Measurements from ENCODE around the gene EPS8.
A peak's percentile ranks its signal among the peaks of the same experiment; 100 is the strongest.
"Not testable (repeated sequence)": the region's sequence is repeated elsewhere in the genome, so short reads cannot be mapped to it uniquely, and the experiment has no call there.

Gene EPS8

DNA sequence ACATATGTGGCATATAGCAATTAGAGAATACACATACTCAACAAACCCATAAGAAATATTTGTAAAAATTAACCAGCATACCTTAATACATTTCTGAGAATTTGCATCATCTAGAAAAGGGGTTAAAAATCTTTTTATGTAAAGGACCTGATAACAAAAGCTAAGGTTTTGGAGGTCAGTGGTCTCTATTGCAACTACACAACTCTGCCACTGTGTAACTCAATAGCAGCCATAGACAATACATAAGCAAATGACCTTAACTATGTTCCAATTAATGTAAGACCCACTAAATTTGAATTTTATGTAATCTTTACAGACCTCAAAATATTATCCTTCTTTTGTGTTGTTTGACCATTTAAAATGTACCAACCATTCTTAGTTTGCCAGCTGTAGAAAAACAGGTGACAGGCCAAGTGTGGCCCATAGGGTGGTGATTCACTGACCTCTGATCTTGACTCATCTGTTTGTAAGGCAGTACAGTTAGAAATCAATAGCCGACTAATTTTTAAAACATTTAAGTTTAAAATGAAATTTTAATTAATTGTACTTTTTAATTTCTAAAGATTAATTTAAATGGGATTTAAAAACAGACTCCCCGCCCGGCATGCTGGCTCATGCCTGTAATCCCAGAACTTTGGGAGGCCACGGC lies 7.4 kb upstream of the EPS8 start:
- DNase-seq = no peak

DNA sequence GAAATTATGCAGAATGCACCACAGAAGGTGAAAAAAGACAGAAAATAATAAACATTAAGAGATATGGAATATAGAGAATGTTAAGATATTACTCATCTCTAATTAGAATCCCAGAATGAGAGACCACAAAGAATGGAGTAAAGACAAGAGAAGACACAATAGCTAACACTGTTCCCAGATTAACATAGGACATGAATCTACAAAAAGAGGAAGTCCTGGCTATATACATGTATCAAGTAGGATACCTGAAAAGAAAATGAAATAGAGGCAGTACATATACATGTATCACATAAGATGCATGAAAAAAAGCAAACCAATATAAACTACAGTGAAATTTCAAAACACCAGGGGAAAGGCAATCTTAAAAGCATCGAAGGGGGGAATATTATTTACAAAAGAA lies 5.6 kb upstream of the EPS8 start:
- DNase-seq = no peak

DNA sequence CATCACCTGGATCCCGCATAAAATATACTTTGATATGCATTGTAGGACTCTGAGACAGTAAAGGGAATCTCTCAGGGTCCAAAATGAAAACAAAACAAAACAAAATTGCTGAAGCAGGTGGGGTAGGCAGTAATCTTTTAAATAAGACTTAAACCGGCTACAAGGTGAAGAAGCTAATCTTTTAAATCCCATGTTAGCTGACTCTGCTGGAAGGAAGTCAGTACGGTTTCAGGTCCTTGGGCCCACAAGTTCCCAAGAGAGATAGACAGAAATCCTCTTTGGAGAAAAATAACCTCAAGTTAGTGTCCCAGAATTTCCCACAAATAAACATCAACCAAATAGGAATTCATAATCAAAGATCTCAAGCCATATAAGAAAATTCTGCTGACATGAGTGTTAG lies 5.0 kb upstream of the EPS8 start:
- DNase-seq = no peak

DNA sequence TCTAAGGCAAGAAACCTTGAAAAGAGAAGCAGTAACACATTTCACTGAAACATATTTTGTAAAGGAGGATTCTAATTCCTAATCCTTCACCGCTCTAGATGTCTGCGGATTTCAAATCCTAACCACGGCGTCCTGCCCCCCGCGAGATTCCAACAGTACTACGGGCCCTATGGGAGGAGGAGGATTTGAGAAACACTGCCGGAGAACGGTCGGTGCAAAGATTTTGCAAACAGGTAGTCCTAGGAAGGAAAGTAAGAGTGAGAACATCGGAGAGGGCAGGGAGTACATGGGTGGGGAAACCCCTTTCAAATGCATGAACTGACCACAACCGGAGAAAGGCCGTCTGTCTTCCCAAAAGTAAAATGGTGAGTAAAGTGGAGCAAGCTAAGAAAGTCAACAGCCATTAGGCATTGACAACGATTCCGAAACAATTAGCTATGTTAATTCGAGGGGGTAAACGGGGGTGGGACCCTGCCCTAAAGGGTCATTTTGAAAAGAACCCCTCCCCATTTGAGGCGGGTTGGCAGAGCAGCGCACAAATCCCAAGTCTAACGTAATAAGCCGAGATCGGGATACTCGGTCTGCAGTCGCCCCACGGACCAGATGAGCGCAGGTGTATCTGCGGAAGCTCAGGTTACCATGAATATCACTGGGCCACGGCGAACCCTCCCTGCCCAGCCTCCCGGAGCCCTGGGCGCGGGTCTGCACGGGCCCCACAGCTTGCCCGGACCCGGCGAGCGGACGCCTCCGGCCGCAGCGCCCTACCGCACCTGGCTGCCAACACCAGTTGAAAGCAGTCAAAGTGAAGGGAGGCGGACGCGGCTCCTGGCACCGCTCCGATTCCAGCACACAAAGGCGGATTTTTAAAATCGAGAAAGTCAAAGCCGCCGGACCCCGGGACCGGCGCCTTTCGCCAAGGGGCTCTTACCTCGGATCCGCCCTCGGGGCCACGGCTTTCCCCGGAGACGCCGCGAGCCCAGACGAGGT lies 662 bp downstream of the EPS8 start:
- DNase-seq = peak; percentile 39 to 47

DNA sequence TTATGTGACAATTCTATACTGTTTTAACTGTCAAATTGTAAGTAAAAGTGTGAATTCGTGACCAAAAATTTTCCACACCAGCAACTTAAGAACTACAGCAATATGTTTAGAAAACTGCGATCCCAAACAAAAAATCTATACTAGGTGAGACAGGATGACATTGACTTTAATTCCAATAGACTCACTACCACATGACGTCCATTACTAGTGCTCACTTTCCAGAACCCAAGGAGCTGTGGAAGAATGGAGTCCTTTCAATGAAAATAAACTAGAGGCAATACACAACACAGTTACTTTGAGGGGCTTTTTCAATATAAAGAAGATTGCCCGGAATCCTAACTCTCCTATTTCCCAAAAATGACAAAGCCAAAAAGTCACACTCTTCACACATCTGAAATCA lies 1.4 kb downstream of the EPS8 start:
- DNase-seq = no peak

DNA sequence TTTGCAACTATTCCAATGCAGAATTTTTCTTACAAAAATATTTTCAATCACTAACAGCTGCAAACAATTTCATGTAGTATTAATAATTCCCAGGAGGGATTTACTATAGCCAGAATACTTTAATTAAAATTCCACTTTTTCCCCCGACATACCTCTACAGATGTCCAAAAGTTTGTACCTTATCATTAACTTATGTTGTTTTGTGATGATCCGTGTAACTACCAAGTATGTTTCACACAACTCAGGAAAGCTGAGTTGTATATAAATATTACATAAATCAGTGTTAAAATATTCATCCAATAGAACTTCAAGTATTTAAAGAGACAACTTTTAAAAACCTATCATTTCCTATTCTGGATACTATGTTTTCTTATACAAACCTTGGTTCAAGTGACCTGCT lies 2.4 kb downstream of the EPS8 start:
- DNase-seq = no peak

DNA sequence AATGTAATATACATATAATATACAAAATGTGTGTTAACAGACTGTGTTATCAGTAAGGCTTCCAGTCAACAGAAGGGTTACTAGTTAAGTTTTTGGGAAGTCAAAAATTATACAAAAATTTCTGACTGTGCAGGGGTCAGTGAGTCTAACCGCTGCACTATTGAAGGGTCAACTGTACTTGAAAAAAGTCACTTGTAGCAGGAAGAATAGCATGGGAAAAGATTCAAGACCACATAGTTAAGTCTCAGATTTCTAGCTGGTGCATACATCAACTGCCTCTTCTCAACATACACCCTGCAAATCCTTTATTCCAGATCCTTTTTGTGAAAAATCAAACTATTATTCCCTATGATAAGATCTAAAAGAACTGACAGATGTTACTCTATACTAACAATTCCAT lies 5.9 kb downstream of the EPS8 start:
- no peak for DNase-seq

DNA sequence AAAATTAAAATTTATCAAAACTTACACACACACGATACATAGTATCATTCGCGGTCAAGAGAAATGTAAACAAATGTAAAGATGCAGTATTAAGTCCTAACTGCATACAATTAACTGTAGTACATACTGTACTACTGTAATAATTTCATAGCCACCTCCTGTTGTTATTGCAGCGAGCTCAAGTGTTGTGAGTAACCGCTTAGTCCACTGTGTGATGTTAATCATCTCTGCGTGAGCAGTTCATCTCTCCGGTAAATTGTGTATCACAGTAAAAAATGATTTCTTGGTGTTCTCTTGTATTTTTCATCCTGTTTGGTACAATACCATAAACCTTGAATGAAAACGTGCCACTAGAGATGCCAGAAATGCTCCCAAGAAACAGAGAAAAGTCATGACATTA lies 6.5 kb downstream of the EPS8 start:
- no peak for DNase-seq

DNA sequence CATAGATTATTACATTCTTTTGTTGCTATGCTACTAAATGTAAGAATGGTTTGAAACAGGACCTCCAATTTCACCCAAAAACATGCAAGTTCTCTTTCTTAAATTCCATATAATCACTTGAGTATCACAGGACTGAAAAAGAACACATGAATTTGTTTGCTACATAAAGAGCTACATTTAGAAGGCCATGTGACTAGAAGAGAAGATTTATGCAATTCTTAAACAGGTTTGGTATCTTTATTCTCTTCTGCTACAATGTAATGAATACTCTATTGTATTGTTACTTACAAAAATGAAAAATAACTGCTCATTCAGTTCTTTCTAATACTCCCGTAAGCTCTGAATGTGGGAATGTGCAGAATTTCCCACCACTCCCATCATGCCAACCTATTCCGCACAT lies 9.3 kb downstream of the EPS8 start:
- DNase-seq = no peak

DNA sequence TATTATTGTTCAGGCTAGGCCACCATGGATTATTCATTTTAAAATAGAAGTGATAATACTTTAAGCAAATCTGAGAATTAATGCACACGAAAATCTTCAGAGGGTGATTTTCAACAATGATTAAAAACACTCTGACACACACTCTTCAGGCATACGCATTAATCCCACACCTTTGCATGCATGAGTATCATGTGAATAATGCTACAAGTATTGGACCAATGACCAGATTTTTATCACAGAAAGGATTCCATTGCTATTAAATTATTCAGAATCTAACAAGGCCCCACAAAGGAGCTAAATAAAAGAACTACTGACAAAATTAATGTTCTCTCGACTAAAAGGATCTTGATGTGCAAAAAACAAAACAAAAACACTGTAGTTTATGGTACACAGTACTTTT lies 11.1 kb downstream of the EPS8 start:
- no peak for DNase-seq

DNA sequence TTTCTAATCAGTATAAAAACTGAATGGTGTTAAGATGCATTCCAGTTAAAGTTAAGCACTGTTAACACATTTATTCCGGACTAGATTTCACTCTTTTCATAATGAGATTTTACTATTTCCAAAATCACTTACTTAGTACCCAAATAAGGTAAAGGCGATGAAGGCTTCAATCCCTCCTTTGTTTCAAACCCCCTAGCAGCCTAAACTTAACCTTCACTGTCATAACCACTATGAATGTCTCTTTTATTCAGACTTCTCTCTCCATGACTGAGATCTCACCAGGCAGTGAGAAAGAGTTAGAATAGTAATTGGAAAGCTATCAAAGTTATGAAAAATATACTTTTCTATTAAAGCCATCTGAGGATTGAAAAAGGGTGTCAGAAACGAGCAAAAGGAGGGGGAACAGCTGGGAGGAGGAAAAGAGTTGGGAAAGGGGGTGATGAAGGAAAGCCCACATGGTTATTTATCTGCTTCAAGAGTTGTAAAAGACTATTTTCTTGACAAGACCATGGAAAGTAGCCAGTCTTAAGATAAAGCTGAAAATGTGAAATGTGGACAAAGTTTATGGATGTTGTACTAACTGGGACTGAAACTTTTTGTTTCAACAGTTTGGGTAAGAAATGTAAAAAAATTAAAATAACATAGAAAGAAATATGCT lies 11.7 kb downstream of the EPS8 start:
- no peak for DNase-seq

DNA sequence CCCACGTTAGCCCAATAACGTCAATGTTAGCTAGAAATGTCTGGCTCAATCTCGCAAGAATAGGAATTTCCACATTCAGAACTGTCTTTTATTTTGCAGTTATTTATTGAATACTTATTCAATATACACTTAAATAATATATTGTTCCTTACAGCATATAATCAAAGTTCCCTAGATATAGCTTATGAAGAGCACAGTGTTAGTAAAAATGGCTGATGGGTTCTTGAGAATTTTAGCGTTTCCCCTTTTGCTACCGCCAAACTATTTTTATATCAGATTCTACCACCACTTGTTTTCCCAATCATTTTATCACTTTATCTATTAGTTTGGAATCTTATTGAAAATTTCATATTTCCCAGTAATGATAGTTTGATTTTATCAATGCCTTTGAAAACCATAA lies 12.7 kb downstream of the EPS8 start:
- DNase-seq = no peak

DNA sequence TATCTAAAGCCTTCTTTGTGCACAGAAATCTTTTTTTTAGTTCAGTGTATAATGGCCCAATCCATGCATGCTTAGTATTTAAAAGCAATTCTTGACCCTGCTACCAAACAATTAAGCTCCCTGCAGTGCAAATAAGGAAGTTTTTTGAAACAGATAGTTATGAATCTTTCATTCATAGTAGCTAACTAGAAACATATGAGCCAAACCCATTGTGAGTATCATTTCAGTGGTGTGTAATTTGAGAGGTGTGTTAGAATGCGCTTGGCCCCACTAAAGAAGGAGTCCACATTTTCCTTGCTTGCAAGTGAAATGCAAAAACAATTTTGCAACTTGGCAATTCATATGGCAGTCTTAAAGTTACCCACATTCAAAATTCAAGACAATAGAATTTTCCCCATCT lies 14.4 kb downstream of the EPS8 start:
- DNase-seq = peak in 1 of 2 experiments; percentile 10

DNA sequence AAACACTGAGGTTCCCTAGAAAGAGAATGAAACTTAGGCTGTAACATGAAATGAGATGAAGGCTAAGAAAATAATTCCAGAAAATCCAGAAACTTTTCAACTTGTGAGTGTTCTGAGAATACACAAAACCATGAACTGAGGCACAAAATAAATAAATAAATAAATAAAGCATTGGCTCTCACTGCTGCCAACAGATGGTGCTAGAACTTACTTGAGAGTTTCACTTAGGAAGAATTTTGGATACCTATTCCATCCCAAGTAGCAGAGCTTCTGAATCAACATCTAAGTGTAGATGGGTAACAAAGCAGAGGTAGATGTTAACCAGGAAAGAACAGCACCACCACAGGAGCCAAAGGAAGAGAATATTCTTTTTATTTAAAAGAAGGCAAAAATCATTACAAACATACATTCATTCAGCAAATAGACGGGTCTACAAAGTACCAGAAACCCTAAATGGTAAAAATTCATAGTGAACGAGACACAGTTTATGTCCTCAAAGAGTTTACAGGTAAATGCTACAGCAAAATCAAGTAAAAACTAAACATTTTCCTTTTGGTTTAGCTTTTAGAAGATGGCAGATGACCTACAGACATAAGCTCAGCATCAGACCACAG lies 16.7 kb downstream of the EPS8 start:
- DNase-seq = no peak

DNA sequence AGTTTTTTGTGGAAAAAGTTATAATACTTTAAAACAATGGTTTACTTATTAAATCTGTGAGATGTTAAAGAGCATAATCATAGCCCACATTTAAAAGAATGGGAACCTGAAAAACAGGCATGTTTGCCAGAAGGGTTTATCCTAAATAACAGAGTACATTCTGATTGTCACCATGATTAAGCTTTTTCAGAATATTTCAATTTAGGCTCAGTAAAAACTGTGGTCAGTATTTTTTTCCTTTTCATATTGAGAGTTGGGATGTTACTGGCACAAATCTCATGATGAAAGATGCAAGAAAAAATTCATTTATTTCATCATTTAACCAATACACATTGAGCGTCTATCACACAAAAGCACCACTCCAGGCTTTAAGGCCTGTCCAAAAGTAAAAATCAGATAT lies 18.6 kb downstream of the EPS8 start:
- no peak for DNase-seq

DNA sequence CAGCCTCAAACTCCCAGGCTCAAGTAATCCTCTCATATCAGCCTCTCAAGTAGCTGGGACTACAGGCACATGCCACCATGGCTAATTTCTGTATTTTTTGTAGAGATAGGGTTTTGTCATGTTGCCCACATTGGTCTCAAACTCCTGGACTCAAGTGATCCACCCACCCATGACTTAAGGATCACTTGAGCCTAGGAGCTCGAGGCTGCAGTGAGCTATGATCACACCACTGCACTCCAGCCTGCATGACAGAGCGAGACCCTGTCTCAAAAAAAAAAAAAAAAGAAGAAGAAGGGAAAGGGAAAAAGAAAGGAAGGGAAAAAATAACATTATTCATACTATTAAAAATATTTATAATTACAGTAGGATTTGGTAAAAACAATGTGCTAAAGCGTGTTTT lies 19.2 kb downstream of the EPS8 start:
- no peak for DNase-seq

DNA sequence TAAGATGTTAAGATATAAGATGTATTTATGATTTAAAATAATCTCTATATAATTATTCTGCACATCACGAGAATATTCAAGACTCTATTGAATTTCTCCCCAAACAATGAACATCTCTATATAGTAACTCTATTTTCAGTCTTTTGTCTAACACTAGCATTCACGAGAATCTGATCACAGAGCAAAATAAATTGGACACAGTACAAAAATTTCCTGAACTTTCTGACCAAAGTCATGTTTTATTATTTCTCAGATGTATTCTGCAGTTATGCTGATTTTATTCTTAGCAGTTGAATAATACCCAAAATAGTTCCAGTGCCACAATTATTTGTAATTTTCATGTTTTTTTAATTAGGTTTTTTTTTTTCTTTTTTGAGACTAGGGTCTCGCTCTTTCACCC lies 19.6 kb downstream of the EPS8 start:
- DNase-seq = no peak

DNA sequence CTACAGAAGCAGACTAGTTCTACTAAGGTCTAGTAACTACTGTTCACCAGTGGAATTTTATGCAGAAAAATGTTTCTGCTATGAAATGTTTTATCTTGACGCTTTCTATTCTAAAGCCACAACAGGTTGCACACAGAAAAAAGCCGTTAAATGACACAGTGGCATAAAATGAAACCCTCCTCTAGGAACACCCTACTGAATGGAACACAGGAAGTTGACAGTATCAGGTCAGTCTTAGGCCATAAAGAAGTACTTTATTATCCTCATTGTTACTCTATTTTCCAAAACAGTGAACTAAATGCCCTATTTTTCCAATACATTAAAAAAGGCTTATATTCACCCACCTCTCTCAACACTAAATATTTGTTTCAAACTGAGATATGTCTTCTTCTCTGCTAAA lies 21.9 kb downstream of the EPS8 start:
- no peak for DNase-seq

DNA sequence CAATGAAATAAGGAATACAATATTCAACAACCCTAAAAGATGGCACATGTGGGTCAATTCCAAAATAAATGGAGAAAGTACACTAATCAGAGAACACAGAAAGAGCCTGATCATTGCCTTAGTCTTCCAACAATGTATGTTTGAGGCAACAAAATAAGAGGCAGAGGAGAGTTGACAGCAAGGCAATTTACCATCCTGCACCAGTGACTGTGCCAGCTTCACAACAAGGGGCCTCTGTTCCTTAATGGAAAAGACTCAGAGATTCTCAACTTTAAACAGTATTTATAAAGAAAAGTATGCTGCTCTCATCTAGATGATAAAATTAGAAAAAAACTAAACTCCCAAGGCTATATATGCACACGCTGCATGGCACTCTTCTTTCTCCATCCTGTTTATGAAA lies 25.9 kb downstream of the EPS8 start:
- DNase-seq = no peak

DNA sequence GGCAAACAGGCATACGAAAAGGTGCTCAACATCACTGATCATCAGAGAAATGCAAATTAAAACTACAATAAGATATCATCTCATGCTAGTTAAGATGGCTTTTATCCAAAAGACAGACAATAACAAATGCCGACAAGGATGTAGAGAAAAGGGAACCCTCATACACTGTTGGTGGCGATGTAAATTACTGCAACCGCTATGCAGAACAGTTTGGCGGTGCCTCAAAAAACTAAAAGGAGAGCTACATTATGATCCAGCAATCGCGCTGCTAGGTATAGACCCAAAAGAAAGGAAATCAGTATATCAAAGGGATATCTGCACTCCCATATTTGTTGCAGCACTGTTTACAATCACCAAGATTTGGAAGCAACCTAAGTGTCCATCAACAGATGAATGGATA lies 27.0 kb downstream of the EPS8 start:
- DNase-seq = not testable (repeated sequence)

DNA sequence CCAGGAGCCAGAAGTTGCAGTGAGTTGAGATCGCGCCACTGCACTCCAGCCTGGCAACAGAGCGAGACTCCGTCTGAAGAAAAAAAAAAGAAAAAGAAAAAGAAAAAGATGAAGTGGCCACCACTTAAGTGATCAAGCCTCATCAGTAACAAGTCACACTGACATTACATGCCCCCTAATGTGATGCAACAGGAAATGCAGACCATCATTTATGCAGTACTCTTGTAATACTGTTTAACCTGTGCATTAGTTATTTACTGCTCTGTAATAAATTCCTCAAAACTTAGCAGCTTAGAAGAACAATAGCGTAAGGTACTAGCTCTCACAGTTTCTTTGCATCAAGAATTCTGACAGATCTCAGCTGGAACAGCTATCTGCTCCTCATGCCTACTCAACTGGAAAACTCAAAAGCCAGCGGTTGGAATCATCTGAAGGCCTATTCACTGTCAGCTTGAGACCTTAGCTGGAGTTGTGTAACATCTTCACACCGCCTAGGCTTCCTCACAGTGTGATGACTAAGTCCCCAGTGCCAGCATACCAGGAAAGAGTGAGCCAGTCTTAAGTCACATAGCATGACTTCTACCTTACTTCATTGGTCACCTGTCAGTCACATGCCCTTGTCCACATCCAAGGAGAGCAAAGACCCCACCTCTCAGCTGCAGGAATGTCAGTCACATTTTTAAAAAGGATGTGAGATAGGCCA lies 31.5 kb downstream of the EPS8 start:
- DNase-seq = no peak

DNA sequence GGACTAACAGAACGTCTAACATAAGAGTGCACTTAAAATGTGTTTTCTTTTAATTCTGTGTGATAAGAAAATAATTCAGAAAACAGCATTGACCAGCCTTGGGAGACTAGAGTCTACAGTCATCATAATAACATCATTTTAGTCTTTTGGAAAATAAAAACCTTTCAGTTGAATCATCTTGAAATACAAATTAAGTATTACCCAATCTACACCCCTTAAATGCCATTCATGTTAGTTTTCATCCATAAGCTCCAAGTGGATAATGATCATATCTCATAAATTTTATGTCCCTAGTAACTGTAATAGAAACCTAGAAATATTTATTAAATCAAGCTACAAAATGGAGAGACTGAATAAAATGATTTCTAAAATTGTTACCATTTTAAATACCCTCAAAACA lies 32.4 kb downstream of the EPS8 start:
- no peak for DNase-seq

DNA sequence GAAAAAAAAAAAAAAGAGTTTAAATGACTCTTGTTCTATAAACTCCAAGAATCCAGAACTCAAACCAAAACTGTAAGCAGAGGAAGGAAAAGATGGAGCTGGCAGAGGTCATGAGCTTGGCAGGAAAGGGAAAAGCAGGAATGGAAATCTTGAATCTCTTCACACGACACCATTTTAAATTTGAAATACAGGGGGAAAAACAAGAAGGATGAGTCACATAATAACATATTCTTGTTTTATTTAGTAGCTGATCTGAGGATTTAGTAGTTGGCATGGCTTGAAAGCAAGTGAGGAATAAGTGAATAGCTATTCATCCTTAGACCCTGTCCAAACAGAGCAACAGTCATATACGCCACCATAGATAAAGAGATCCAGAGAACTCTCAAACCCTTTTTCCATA lies 35.0 kb downstream of the EPS8 start:
- DNase-seq = no peak
